ENCODE measurements around the gene TSNAX. TPM values are rescaled to one million over a fixed set of nuclear protein-coding genes. Genes with fewer than 3 reads are reported as not detected.

The TSNAX gene
- total RNA-seq, 1 experiment from 2014 or later = 38.0 TPM

DNA sequence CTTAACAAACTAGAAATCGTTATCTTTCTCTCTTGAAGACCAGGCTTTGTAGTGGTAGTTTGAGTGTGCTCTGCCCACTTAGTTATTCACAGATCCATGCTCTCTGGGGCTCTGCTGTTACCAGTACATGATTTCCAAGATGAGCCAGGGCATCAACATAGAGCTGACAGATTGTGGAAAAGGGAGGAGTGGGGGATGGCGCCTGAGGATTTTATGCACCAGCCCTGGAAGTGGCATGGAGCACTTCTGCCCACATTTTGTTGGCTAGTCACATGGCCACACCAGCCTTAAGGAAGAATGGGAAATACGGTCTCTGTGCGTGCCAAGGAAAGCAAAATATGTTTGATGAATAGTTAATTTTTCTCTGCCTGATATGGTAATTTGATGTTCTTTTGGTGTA, 18.2 kb downstream of the TSNAX start (continued):
- TF ChIP-seq, protein P1, sequence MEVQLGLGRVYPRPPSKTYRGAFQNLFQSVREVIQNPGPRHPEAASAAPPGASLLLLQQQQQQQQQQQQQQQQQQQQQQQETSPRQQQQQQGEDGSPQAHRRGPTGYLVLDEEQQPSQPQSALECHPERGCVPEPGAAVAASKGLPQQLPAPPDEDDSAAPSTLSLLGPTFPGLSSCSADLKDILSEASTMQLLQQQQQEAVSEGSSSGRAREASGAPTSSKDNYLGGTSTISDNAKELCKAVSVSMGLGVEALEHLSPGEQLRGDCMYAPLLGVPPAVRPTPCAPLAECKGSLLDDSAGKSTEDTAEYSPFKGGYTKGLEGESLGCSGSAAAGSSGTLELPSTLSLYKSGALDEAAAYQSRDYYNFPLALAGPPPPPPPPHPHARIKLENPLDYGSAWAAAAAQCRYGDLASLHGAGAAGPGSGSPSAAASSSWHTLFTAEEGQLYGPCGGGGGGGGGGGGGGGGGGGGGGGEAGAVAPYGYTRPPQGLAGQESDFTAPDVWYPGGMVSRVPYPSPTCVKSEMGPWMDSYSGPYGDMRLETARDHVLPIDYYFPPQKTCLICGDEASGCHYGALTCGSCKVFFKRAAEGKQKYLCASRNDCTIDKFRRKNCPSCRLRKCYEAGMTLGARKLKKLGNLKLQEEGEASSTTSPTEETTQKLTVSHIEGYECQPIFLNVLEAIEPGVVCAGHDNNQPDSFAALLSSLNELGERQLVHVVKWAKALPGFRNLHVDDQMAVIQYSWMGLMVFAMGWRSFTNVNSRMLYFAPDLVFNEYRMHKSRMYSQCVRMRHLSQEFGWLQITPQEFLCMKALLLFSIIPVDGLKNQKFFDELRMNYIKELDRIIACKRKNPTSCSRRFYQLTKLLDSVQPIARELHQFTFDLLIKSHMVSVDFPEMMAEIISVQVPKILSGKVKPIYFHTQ (CRISPR knock-in tag; IDR thresholded peaks at IDR 0.05) = no peak
- no peak for TF ChIP-seq OVOL2 (CRISPR knock-in tag; IDR thresholded peaks at IDR 0.05; ENCODE audit: borderline replicate concordance)
- no peak for TF ChIP-seq ZNF396 (CRISPR knock-in tag; IDR thresholded peaks at IDR 0.05; ENCODE audit: borderline replicate concordance)
- no peak for TF ChIP-seq IRF2 (CRISPR knock-in tag; IDR thresholded peaks at IDR 0.05; ENCODE audit: borderline replicate concordance, low read depth)
- TF ChIP-seq, protein P2, sequence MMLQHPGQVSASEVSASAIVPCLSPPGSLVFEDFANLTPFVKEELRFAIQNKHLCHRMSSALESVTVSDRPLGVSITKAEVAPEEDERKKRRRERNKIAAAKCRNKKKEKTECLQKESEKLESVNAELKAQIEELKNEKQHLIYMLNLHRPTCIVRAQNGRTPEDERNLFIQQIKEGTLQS (CRISPR knock-in tag; conservative IDR thresholded peaks at IDR 0.05) = no peak
- TF ChIP-seq ZNF416 (CRISPR knock-in tag; IDR thresholded peaks at IDR 0.05) = no peak
- no peak for TF ChIP-seq ETV6 (CRISPR knock-in tag; IDR thresholded peaks at IDR 0.05)
- TF ChIP-seq GABPB1 (CRISPR knock-in tag; IDR thresholded peaks at IDR 0.05) = no peak
- TF ChIP-seq, protein P3, sequence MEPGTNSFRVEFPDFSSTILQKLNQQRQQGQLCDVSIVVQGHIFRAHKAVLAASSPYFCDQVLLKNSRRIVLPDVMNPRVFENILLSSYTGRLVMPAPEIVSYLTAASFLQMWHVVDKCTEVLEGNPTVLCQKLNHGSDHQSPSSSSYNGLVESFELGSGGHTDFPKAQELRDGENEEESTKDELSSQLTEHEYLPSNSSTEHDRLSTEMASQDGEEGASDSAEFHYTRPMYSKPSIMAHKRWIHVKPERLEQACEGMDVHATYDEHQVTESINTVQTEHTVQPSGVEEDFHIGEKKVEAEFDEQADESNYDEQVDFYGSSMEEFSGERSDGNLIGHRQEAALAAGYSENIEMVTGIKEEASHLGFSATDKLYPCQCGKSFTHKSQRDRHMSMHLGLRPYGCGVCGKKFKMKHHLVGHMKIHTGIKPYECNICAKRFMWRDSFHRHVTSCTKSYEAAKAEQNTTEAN (CRISPR knock-in tag; IDR thresholded peaks at IDR 0.05) = no peak
- no peak for TF ChIP-seq ZNF219 (CRISPR knock-in tag; IDR thresholded peaks at IDR 0.05; ENCODE audit: borderline replicate concordance)
- no peak for TF ChIP-seq CREM (CRISPR knock-in tag; IDR thresholded peaks at IDR 0.05)

DNA sequence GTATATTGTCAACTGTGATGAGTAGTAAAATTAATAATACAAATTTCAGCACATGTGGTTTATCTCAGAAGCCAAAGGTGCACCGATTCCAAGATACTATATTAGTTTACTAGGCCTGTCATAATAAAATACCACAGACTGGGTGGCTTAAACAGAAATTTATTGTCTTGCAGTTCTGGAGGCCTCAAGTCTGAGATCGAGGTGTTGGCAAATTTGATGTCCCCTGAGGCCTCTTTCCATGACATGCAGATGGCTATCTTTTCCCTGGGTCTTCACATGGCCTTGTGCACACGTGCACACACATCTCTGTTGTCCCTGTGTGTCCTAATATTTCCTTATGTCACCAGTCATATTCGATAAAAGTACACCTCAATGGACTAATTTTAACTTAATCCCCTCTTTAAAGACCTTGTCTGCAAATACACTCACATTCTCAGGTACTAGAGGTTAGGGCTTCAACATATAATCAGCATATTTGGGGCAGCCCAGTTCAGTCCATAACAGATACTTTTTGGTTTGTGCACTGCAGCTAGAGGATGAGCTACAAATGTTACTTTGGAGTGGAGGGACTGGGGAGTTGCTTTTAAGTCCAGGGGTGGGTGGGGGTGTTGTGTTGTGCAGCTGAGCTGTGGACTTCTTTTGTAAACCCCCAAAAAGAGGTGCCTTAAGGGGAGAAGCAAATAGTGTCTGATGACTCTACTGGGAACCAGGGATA, 21.4 kb downstream of the TSNAX start:
- peak; percentile 24 for ATAC-seq

More for the DNA sequence above, 21.4 kb downstream of the TSNAX start:
- Mint-ChIP-seq H3K4me1 (peaks cover 14% of the 10 kb centered on the region), H3K27me3 (ENCODE audit: low read depth) (no peaks in the 10 kb centered on the region), H3K9me3 (no peaks in the 10 kb centered on the region), H3K4me3 (no peak overlapping the region), H3K27ac (no peak overlapping the region), H3K36me3 (0 out of 2 replicates have a peak, but pooled peaks cover 8% of the 10 kb centered on the region)
- POLR2A ChIA-PET = no interaction called here
- TF ChIP-seq, protein P4, sequence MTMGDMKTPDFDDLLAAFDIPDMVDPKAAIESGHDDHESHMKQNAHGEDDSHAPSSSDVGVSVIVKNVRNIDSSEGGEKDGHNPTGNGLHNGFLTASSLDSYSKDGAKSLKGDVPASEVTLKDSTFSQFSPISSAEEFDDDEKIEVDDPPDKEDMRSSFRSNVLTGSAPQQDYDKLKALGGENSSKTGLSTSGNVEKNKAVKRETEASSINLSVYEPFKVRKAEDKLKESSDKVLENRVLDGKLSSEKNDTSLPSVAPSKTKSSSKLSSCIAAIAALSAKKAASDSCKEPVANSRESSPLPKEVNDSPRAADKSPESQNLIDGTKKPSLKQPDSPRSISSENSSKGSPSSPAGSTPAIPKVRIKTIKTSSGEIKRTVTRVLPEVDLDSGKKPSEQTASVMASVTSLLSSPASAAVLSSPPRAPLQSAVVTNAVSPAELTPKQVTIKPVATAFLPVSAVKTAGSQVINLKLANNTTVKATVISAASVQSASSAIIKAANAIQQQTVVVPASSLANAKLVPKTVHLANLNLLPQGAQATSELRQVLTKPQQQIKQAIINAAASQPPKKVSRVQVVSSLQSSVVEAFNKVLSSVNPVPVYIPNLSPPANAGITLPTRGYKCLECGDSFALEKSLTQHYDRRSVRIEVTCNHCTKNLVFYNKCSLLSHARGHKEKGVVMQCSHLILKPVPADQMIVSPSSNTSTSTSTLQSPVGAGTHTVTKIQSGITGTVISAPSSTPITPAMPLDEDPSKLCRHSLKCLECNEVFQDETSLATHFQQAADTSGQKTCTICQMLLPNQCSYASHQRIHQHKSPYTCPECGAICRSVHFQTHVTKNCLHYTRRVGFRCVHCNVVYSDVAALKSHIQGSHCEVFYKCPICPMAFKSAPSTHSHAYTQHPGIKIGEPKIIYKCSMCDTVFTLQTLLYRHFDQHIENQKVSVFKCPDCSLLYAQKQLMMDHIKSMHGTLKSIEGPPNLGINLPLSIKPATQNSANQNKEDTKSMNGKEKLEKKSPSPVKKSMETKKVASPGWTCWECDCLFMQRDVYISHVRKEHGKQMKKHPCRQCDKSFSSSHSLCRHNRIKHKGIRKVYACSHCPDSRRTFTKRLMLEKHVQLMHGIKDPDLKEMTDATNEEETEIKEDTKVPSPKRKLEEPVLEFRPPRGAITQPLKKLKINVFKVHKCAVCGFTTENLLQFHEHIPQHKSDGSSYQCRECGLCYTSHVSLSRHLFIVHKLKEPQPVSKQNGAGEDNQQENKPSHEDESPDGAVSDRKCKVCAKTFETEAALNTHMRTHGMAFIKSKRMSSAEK (CRISPR knock-in tag; IDR thresholded peaks at IDR 0.05; ENCODE audit: borderline replicate concordance) = no peak
- TF ChIP-seq, protein P5, sequence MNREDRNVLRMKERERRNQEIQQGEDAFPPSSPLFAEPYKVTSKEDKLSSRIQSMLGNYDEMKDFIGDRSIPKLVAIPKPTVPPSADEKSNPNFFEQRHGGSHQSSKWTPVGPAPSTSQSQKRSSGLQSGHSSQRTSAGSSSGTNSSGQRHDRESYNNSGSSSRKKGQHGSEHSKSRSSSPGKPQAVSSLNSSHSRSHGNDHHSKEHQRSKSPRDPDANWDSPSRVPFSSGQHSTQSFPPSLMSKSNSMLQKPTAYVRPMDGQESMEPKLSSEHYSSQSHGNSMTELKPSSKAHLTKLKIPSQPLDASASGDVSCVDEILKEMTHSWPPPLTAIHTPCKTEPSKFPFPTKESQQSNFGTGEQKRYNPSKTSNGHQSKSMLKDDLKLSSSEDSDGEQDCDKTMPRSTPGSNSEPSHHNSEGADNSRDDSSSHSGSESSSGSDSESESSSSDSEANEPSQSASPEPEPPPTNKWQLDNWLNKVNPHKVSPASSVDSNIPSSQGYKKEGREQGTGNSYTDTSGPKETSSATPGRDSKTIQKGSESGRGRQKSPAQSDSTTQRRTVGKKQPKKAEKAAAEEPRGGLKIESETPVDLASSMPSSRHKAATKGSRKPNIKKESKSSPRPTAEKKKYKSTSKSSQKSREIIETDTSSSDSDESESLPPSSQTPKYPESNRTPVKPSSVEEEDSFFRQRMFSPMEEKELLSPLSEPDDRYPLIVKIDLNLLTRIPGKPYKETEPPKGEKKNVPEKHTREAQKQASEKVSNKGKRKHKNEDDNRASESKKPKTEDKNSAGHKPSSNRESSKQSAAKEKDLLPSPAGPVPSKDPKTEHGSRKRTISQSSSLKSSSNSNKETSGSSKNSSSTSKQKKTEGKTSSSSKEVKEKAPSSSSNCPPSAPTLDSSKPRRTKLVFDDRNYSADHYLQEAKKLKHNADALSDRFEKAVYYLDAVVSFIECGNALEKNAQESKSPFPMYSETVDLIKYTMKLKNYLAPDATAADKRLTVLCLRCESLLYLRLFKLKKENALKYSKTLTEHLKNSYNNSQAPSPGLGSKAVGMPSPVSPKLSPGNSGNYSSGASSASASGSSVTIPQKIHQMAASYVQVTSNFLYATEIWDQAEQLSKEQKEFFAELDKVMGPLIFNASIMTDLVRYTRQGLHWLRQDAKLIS (CRISPR knock-in tag; IDR thresholded peaks at IDR 0.05; ENCODE audit: borderline replicate concordance) = no peak
- no peak for TF ChIP-seq MYBL2 (CRISPR knock-in tag; IDR thresholded peaks at IDR 0.05)
- no peak for DNase-seq (ENCODE audit: low spot score)
- CTCF ChIA-PET = interaction anchor here (0.5 to 1.2 kb wide), 6 partner anchors 23 to 339 kb away, joined by 3 to 4 read pairs (median 3); no protein-coding TSS in a partner anchor

Measured in WTC11 (cell line).